PC-3 (cell line): Measurements from ENCODE around the gene ING3. TPM values are rescaled to one million over a fixed set of nuclear protein-coding genes. Genes with fewer than 3 reads are reported as not detected.

ENCODE experiments used
- ATAC-seq: fragments of 200-7000 bp; cut with Tn5 transposase; 2 replicates; pipeline ENCODE4 v1.9.1; 2020; ENCODE audit warnings: mild to moderate bottlenecking, moderate library complexity
- BruUV-seq: library from RNA; stranded (reverse); fragments of 400-500 nt; replicated peaks from 2 replicates; lab custom pipeline; 2021; lab: Mats Ljungman, UMichigan
- CTCF ChIA-PET: fragments of 300-600 bp; sonication (Branson Sonifier 250); formaldehyde crosslinking; loops from one replicate; lab custom pipeline; 2022; ENCODE audit warnings: antibody characterized with exemption; lab: Charles Lee
- POLR2A ChIA-PET: fragments of 300-600 bp; sonication (Branson Sonifier 250); formaldehyde crosslinking; loops from one replicate; lab custom pipeline; 2022; ENCODE audit warnings: antibody characterized with exemption; ENCODE audit not compliant: unreplicated experiment; lab: Charles Lee
- DNase-seq: peaks from one replicate; pipeline ENCODE4 v3.0.0-alpha.2; 2015
- H2AFZ ChIP-seq: fragments of 300-600 bp; sonication (generic); 2 replicates; pipeline ENCODE4 v1.6.0; 2016; ENCODE audit warnings: antibody characterized with exemption, low read length
- H3F3A ChIP-seq: fragments of 300-600 bp; sonication (generic); one replicate; pipeline ENCODE4 v1.6.0; 2017; ENCODE audit warnings: antibody characterized with exemption, low read length, control low read depth, mild to moderate bottlenecking; ENCODE audit not compliant: unreplicated experiment
- H3K27ac ChIP-seq: fragments of 300-600 bp; sonication (generic); 2 replicates; pipeline ENCODE4 v1.5.1; 2016; ENCODE audit warnings: mild to moderate bottlenecking, low read length
- H3K27me3 ChIP-seq: fragments of 300-600 bp; sonication (generic); 2 replicates; pipeline ENCODE4 v1.6.1; 2016; ENCODE audit warnings: low read length, mixed read lengths
- H3K36me3 ChIP-seq: fragments of 300-600 bp; sonication (generic); 2 replicates; pipeline ENCODE4 v1.6.1; 2016; ENCODE audit warnings: low read depth, mixed run types, low read length, mixed read lengths
- H3K4me1 ChIP-seq: fragments of 300-600 bp; sonication (generic); 2 replicates; pipeline ENCODE4 v1.5.1; 2016; ENCODE audit warnings: low read length; ENCODE audit not compliant: insufficient read depth
- H3K4me2 ChIP-seq: fragments of 300-600 bp; sonication (generic); 2 replicates; pipeline ENCODE4 v1.6.0; 2016; ENCODE audit warnings: low read length
- H3K4me3 ChIP-seq: fragments of 300-600 bp; sonication (generic); 2 replicates; pipeline ENCODE4 v1.5.1; 2016; ENCODE audit warnings: mild to moderate bottlenecking, low read length, mixed read lengths
- H3K79me2 ChIP-seq: fragments of 300-600 bp; sonication (generic); 2 replicates; pipeline ENCODE4 v1.6.1; 2017; ENCODE audit warnings: low read length, mixed read lengths
- H3K9ac ChIP-seq: fragments of 300-600 bp; sonication (generic); 2 replicates; pipeline ENCODE4 v1.6.0; 2016; ENCODE audit warnings: mild to moderate bottlenecking, low read length
- H3K9me2 ChIP-seq: fragments of 300-600 bp; sonication (generic); replicated peaks from 2 replicates; pipeline ENCODE4 v1.6.1; 2016; ENCODE audit warnings: mixed run types, low read length, mixed read lengths
- H3K9me3 ChIP-seq: fragments of 300-600 bp; sonication (generic); 2 replicates; pipeline ENCODE4 v1.6.1; 2016; ENCODE audit warnings: low read length, mixed read lengths
- H4K20me1 ChIP-seq: fragments of 300-600 bp; sonication (generic); 2 replicates; pipeline ENCODE4 v1.6.1; 2016; ENCODE audit warnings: low read length, mixed read lengths
- EZH2 ChIP-seq: fragments of 300-600 bp; sonication (generic); IDR thresholded peaks from one replicate; pipeline ENCODE4 v1.6.1; 2017; ENCODE audit warnings: antibody characterized with exemption, mild to moderate bottlenecking, low read length; ENCODE audit not compliant: unreplicated experiment
- EZH2phosphoT487 ChIP-seq: fragments of 300-600 bp; sonication (generic); IDR thresholded peaks from 2 replicates; pipeline ENCODE4 v1.6.1; 2018; ENCODE audit warnings: mild to moderate bottlenecking, antibody characterized with exemption, low read length, borderline replicate concordance
- intact Hi-C: fragments of 100-400 bp; cut with micrococcal nuclease; formaldehyde crosslinking; loops from 2 replicates; pipeline ENCODE4 v1.9.0; 2023
- total RNA-seq: library from RNA; depleted of rRNA; stranded (reverse); fragments of >200 nt; gene quantifications from 2 replicates; pipeline ENCODE4 v1.2.3, GENCODE V29; 2014
- TF ChIP-seq, protein P1 (sequence below): fragments of 300-600 bp; sonication (generic); conservative IDR thresholded peaks from 2 replicates; pipeline ENCODE4 v1.5.1; 2017; ENCODE audit warnings: antibody characterized with exemption, low read depth, mild to moderate bottlenecking, low read length

ING3 gene
- total RNA-seq, 1 experiment from 2014 or later: 12.8 TPM

DNA sequence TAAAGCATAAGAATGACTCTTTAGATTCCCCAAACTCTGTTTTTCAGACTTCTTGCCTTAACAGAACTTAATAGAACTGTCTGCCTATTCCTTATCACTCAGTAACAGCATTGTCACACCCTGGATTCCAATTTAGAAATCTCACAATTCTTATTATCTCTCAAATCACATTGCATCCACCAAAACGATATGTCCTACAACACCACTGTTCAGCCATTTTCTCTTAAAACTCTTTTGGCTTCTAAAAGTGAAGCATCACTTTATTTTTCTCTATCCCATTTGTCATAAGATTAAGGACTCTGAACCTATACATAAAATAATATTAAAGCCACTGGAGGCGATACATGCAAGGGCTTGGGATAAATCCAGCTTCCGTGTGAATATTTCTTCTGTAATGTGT is 36.7 kb downstream of the ING3 start:
- peak overlapping the region; percentile 26; the same call in 1 of the 2 replicates for H2AFZ ChIP-seq
- POLR2A ChIA-PET: no interaction called here

DNA sequence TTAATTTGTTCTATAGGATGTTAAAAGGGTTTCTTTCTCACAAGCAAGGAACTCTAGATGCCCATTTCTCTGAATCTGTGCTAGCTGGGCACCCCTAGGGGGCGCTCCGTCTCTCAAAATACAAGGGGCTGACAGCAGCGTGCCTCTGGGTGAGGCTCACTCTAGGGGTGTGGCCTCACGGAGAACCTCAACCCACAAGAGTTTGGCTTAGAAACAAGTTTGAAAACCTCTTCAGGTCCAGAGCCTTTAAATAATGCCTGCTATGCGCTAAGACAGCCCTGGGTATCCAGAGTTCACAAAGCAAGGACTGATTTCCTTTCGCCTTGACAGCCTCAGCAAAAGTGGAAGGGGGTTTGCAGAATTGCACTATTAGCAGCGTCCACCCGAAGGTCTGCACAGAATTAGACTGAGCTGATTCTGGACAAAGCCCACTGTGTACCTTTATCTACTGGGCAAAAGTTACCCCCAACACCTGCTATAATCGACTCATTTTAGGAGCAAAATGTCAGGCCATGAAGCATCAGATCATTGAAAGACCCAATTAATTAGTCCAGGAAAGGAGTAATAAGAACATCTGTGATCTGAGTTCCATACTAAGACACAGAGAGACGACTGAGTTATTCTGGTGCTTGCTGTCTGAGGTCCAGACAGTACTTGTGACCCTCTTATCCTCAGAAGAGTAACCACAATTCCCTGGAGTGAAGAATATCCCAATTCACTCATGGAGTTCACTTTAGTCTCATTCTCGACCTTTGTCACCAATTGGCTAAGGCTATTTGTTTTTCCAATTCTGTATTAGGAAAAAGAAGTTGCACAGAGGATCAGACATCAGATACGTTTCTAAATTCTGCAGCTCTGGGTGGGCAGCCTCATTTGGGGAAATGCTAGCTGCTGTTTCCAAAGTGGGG is 37.4 kb downstream of the ING3 start:
- Histone ChIP-seq H3K27ac (no peak overlapping the region), H3K9me2 (no peaks in the 10 kb centered on the region), H3F3A (no peaks in the 10 kb centered on the region), H3K9me3 (no peaks in the 10 kb centered on the region), H3K9ac (no peak overlapping the region; the same call in 1 of the 2 replicates), H3K4me2 (peak overlapping the region; percentile 95), H3K4me1 (peaks cover 40% of the 10 kb centered on the region), H3K4me3 (peak overlapping the region; percentile 67), H2AFZ (peak overlapping the region; percentile 90), H4K20me1 (no peaks in the 10 kb centered on the region), H3K79me2 (no peaks in the 10 kb centered on the region), H3K36me3 (no peaks in the 10 kb centered on the region; the same call in 1 of the 2 replicates), H3K27me3 (no peaks in the 10 kb centered on the region)
- BruUV-seq: no TSS peak
- peak; percentile 90 for DNase-seq
- ChIA-PET CTCF (interaction anchor here (0.6 to 2.1 kb wide), 5 partner anchors 14 to 97 kb away, joined by 3 to 7 read pairs (median 3); no protein-coding TSS in a partner anchor), POLR2A (interaction anchor here (0.6 kb wide), 1 partner anchor 82 kb away, joined by 3 read pairs; no protein-coding TSS in a partner anchor)
- intact Hi-C loops: loop anchor here (1.0 to 10.0 kb wide), 6 partner anchors 14 to 347 kb away; no protein-coding TSS in a partner anchor
- TF ChIP-seq EZH2 (no peak), EZH2phosphoT487 (no peak)
- TF ChIP-seq, protein P1, sequence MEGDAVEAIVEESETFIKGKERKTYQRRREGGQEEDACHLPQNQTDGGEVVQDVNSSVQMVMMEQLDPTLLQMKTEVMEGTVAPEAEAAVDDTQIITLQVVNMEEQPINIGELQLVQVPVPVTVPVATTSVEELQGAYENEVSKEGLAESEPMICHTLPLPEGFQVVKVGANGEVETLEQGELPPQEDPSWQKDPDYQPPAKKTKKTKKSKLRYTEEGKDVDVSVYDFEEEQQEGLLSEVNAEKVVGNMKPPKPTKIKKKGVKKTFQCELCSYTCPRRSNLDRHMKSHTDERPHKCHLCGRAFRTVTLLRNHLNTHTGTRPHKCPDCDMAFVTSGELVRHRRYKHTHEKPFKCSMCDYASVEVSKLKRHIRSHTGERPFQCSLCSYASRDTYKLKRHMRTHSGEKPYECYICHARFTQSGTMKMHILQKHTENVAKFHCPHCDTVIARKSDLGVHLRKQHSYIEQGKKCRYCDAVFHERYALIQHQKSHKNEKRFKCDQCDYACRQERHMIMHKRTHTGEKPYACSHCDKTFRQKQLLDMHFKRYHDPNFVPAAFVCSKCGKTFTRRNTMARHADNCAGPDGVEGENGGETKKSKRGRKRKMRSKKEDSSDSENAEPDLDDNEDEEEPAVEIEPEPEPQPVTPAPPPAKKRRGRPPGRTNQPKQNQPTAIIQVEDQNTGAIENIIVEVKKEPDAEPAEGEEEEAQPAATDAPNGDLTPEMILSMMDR: peak; percentile 97
- peak; percentile 83 for ATAC-seq

More for the DNA sequence above, 36.7 kb downstream of the ING3 start:
- Histone ChIP-seq H3K27me3 (no peaks in the 10 kb centered on the region), H3K79me2 (no peaks in the 10 kb centered on the region), H3F3A (no peaks in the 10 kb centered on the region), H3K4me2 (peak overlapping the region; percentile 95; the same call in 1 of the 2 replicates), H3K9me2 (no peaks in the 10 kb centered on the region), H3K27ac (no peak overlapping the region), H3K4me1 (peaks cover 40% of the 10 kb centered on the region), H3K9me3 (no peaks in the 10 kb centered on the region), H3K36me3 (no peaks in the 10 kb centered on the region; the same call in 1 of the 2 replicates), H4K20me1 (no peaks in the 10 kb centered on the region), H3K4me3 (peak overlapping the region; percentile 67; the same call in 1 of the 2 replicates), H3K9ac (no peak overlapping the region)
- DNase-seq: no peak
- no peak for ATAC-seq
- no TSS peak for BruUV-seq
- intact Hi-C loops: loop anchor here (1.0 to 10.0 kb wide), 4 partner anchors 94 to 348 kb away; no protein-coding TSS in a partner anchor
- CTCF ChIA-PET: interaction anchor here (0.9 to 2.1 kb wide), 3 partner anchors 92 to 96 kb away, joined by 3 to 7 read pairs (median 3); no protein-coding TSS in a partner anchor
- TF ChIP-seq EZH2phosphoT487 (no peak), EZH2 (no peak)
- TF ChIP-seq, protein P1: no peak
